HUDEP-2 (cell line): Measurements from ENCODE around the gene PRPH2.
"Not testable (repeated sequence)": the region's sequence is repeated elsewhere in the genome, so short reads cannot be mapped to it uniquely, and the experiment has no call there.

Source experiments
- DNase-seq, 76 experiments: peaks; one replicate each; lab custom pipeline; 2025; ENCODE audit not compliant: unreplicated experiment in 76 of 76; lab: John Stamatoyannopoulos, UW

The PRPH2 gene

DNA sequence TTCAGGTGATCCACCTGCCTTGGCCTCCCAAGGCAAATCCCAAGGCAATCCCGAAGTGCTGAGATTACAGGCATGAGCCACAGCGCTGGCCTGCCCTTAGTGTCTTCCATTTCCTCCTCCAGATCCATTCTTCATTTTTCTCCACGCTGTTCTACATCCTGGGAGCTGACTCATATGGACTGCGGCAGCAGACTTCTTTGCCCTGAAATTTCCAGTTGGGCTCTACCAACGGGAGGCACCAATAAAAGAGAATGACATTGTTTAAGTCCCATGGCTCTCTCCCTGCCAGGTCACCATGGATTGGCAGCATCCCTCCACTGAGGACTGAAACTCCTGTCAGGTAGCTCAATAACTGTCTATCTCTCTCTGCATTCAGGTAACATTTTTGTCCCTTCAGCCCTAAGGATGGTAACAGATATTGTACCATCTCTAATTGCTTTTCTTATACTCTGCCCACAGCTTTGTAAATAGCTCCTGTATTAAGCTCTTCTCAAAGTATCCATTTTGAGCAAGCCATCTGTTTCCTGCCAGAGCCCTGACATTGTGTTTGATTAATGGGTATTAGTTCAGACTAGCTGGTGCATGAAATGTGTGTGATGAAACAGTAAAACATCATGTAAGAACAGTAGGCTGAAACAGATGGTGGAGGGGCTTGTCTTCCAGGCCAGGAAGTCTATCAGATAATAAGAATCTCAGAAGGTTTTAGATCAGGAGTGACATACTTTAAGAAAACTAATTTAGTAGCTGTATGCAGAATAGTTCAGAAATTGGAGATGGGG is 19.9 kb upstream of the PRPH2 start:
- DNase-seq, result no peak

DNA sequence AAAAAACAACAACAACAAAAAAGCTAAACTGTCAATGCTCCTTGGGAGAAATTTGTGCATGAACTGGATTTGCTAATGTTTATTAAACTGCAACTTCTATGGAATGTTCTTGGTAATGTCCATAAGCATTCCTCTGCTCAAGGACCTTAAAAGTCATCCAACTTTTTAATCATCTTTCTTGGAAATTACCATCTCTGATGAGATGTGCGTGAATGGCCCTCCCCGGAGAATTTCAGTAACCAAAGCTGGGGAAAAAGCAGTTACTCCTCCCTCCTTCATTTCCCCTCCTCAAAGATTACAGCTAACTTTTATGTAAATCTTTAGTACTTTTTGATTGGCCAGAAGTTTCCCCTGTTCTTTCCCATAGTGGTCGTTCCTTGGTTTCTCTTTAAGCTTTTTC is 18.3 kb upstream of the PRPH2 start:
- DNase-seq, result no peak

DNA sequence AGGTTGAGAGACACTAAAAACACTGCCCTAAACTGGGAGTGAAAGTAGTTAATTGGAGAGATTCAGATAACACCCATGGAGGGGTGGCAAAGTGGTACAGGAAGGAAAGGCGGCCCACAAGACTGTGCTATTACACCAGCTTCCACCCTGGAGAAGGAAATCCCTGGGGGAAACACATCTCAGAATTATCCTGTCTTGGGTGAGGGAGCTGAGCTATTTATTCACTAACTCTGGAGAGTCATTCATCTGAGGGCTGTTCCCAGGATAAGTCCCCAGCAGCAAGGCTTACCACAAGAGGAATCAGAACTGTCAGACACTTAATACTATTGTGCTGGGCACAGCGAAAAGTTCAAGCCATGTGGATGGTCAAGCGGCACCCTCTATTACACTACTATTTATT is 13.6 kb upstream of the PRPH2 start:
- no peak for DNase-seq

DNA sequence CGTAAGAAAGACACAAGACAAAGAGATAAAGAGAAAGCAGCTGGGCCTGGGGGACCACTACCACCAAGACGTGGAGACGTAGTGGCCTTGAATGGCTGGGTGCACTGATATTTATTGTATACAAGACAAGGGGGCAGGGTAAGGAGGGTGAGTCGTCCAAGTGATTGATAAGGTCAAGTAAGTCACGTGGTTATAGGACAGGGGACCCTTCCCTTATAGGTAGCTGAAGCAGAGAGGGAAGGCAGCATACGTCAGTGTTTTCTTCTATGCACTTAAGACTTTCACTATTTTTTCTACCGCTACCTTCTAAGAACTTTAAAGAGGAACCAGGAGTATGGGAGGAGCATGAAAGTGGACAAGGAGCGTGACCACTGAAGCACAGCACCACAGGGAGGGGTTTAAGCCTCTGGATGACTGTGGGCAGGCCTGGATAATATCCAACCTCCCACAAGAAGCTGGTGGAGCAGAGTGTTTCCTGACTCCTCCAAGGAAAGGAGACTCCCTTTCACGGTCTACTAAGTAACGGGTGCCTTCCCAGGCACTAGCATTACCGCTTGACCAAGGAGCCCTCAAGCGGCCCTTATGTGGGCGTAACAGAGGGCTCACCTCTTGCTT is 11.6 kb upstream of the PRPH2 start:
- DNase-seq, result not testable (repeated sequence)

DNA sequence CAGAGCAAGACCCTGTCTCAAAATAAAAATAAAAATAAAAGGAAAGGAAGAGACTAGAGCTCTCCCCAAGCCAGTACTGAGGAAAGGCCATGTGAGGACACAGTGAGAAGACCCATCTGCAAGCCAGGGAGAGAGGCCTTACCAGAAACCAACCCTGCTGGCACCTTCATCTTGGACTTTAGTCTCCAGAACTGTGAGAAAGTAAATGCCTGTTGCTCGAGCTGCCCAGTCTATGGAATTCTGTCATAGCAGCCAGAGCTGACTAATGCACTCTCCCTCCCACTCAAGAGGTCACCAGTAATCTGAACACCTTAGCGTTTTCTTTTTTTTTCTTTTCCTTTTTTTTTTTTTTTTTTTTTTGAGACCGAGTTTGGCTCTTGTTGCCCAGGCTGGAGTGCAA is 7.3 kb upstream of the PRPH2 start:
- no peak for DNase-seq

DNA sequence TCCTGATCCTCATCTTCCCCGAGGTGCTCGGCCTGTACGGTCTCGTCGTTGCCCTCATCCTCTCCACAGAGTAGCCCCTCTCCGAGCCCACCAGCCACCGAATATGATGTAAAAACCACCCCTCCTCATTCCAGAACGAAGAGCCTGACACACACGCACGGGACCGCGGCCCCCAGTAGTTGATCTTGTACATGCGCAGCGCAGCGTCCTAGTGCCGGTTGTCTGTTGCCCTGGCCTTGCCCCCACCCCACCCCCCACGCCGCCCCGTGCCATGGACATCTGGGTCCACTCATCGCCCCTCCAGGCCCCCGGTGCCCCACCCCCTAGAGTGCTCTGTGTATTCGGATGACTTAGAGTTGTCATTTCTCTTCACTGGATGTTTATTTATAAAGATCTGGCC is 5.2 kb upstream of the PRPH2 start:
- no peak for DNase-seq

DNA sequence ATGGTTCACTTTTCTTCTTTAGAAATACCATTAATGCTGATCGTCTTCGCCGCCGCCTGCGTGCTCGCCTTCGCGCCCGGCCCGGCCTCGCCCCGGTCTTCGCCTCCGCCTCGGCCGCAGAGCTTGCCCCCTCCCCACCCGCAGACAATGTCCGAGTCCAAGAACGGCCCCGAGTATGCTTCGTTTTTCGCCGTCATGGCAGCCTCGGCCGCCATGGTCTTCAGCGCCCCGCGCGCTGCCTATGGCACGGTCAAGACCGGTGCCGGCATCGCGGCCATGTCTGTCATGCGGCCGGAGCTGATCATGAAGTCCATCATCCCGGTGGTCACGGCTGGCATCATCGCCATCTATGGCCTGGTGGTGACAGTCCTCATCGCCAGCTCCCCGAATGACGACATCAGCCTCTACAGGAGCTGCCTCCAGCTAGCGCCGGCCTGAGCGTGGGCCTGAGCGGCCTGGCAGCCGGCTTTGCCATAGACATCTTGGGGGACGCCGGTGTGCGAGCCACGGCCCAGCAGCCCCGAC is 4.8 kb upstream of the PRPH2 start:
- DNase-seq, result no peak

DNA sequence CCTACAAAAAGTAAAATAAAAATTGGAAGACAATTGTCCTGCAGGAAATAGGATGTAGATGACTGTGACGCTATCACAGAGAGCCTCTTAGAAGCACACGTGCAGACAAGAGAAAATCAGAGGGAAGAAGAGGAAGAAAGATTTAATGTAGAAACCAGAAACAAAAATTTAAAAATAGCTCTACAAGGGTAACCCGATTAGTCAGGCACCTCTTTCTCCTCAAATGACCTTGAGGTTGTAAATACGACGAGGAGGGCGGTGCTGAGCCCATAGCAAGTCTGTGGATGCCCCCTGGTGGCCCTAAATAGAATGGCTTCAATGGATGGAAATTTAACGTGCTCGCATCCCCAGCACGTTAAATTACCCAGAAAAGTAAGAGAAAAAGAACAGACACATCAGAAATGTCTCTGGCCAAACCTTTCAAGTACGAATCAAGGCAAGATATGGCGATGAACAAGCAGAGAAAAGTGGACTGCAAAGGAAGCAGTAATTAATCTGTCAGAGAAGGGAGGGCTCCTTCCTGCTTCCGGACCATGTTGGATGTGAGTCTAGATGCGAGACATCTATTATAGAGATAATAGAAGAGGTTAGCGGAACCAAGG is 4.2 kb upstream of the PRPH2 start:
- peak in 64 of 76 experiments; percentile 14 to 77 (median 46) for DNase-seq

DNA sequence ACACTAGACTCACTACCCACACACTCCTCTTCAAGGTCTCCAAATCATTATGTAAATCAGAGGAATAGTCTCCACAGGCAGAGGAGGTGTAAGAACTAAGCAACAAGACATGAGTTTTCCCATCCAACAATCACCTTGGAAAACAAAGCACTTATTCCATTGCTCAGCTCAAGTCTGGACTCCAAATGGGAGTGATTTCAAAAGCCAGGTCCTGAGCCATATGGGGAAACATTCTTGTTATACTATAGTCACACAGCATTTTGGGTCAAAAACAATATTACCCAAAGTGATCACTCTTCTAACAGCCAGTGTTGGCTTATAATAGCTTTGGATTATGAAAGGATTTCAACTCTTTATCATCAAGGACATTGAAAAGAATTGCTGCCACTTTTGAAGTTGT is 3.6 kb upstream of the PRPH2 start:
- DNase-seq, result no peak

DNA sequence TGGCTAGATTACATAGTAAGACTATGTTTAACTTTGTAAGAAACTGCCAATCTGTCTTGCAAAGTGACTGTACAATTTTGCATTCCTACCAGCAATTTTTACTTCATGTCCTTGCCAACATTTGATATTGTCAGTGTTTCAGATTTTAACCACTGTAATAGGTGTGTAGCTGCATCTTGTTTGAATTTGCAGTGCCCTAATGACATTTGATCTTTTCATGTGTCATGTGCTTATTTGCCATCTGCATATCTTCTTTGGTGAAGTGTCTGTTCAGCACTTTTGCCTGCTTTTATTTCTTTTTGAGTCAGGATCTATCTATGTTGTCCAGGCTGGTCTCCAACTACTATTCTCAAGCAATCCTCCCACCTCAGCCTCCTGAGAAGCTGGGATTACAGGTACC is 2.4 kb upstream of the PRPH2 start:
- no peak for DNase-seq

DNA sequence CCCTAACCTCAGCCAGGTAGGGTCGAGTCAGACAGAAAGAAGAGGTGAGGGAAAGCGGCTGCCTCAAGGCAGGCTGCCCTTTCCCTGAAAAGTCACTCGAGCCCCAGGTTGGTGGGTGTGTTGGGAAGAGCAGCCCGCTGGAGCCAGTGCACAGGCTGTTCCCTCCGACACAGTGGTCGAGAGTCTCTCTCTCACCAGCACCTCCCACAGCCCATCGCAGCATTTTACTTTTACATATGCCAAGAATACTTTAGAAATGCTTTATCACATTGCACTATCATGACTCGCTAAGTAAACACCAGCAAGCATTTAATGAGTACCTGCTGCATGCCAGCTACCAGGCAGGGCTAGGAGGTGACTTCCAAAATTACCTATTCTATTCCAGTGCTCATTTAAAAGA is 1.7 kb downstream of the PRPH2 start:
- no peak for DNase-seq

DNA sequence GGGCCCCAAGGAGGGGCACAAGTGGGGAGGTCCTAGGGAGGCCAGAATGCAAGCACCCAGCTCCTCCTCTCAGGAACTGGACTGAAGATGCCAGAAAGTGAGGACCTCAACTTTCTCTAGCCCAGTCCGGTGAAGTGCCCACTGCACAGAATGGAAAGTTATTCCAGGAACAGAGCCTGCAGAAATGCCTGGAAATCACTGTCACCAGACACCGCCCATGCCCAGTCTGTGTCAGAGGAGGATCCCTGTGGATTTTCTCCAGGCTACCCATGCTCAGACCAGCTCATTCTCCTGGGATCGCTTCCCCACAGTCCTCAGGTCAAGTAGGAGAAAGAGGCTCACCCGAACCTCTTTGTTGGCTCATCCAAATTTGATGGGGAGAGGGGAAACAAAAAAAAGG is 6.5 kb downstream of the PRPH2 start:
- no peak for DNase-seq

DNA sequence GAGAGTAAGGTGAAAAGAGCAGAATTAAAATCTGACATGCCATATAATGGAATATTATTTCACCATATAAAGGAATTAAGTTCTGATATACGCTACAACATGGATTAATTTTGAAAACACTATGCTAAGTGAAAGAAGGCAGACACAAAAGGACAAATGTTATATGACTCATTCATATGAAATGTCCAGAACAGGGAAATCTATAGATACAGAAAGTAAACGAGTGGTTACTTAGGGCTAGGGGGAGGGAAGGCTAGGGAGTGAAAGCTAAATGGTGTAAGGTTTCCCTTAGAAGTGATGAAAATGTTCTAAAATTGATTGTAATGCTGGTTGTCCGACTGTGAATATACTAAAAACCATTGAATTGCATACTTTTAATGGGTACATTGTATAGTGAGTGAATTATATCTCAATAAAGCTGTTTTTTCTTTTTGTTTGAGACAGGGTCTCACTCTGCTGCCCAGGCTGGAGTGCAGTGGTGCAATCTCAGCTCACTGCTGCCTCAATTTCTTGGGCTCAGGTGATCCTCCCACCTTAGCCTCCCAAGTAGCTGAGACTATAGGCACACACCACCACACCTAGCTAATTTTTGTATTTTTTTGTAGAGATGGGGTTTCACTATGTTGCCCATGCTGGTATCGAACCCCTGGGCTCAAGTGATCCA is 8.2 kb downstream of the PRPH2 start:
- no peak for DNase-seq

DNA sequence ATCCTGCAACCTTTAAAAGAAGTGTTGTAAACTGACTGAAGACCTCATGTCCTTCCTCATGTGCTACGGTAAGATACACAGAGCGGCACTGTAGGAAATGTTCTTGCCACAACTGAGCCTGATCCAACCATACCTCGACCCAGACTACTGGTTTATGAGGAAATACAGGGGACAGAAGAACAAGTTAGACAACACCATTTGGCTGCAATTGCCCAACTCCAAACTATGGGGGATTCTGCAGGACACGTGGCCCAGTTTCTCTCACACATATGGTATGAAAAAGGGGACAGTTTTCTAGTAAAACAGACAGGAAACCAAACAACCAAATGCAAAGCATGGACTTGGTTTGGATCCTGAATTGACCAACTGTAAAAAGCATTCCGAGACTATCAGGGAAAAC is 10.5 kb downstream of the PRPH2 start:
- DNase-seq, result no peak

DNA sequence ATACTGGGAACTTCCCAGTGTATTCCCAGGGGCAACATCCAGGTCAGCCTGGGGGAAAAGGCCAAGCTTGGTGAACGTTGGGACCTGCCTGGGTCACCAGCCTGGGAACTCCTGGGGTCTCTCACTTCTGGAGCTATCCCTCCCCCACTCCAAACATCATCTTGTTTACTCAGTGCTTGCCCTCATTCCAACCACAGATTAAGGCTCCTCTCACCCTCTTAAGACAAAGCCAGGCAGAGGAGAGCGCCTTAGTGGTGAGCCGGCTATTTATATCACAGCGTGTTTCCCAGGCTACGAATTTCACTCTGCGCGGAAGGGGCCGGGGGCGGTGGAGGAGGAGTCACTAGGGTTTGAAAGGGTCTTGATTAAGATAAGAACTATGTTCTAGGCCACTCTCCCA is 12.1 kb downstream of the PRPH2 start:
- DNase-seq, result no peak

DNA sequence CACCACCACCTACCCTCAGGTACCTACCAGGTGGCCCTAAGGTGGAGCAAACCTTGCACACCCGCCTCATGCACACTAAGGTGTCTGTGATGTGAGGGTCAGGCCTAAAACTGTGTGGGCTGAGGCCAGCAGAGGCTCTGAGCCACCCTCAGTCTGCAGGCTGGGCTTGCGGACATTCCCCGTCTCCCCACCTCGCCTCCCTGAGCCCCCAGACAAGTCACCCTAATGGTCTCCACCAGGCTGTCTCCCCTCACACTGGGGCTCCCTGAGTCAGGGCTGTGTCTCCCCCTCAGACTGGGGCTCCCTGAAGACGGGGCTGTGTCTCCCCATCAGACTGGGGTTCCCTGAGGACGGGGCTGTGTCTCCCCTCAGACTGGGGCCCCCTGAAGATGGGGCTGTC is 12.5 kb downstream of the PRPH2 start:
- no peak for DNase-seq

DNA sequence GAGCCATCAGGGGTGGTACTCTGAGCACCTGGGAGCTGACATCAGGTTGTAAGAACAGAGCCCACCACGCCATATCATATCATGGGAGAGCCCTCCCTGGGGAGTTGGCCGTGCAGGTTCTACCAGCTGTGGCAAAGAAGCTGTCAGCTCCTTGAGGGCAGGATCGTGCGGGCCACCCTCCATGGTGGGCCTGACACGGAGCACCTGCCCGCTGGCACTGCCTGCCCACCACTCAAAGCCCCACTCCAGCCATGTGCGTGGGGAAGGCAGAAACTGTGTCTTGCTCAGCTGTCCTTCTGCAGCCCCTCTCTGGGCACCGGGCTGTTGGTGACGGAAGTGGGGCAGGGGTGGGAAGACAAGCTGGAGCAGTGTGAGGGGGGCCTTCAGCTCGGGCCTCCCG is 14.3 kb downstream of the PRPH2 start:
- no peak for DNase-seq

DNA sequence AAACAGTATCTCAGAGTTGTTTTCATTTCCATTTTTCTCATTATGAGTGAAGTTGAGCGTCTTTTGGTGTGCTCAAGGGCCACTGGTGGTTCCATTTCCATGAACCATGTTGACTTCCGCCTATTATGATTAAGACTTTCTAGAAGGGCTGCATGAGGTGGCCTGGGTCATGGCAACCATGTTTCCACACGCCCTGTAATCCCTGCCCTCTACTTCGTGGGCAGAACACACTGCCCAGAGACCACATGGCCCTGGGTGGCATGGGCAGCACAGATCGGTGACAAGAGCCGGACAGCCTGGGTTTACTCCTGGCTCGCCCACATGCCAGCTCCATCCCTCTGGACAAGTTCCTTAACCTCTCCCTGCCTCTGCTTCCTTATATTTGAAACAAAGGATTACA is 14.8 kb downstream of the PRPH2 start:
- DNase-seq, result no peak

DNA sequence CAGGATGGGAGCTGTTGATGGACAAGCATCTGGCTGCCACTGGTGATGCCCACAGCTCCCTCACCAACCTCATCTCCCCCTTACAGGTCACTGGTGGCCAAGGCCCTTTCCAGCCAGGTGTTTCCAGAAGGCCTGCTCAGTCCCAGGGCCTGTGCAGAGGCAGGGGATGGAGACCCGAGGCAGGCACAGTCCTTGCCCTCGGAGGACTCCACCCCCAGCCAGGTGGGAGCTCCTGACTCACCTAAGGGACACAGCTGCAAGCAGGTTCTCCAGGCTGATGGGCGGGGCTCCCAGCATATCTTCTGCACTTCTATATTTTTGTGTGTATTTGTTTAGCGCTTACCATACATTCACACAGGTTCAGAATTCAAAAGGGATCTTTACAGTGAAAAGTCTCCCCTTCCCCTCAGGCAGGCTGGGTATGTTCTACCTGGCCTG is 17.4 kb downstream of the PRPH2 start:
- DNase-seq, result no peak

DNA sequence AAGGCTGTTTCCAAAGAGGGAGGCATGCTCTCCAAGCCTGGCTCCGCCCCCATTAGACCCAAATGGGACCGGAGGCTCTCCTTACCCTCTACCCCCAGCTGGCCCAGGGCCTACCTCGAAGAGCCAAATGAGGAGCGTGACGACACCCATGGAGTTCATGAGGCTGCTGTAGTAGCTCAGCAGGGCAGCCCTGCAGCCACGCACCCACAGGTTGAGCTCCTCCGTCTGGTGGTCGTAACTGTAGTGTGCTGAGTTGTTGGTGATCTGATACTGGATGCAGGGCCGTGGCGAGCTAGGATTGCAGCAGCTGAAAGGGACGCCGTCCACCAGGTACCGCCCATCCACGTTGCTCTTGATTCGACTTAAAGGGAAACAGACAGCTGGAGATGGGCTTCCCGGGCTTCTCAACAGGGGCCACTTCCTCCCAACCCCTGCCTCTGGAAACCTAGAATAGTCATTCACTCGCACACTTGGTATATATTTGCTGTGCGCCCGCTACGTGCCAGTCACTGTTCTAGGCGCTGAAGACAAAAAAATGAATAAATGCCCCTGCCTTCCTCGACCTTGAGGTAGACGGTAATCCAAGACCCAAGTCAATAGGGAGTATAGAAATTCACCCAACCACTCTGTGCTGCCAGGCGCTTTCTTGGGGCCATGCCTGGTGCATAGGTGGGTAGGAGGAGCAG is 18.0 kb downstream of the PRPH2 start:
- no peak for DNase-seq

DNA sequence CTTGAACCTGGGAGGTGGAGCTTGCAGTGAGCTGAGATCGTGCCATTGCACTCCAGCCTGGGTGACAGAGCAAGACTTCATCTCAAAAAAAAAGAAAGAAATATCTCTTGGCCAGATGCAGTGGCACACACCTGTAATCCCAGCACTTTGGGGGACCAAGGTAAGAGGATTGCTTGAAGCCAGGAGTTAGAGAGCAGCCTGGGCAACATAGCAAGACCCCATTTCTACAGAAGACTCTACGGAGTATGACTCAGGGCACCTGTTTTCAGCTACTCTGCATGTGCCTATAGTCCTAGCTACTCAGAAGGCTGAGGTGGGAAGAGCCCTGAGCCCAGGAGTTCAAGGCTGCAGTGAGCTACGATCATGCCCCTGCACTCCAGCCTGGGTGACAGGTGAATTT is 19.6 kb downstream of the PRPH2 start:
- not testable (repeated sequence) for DNase-seq
